K562 (cell line): Measurements from ENCODE around the gene HSD17B1. TPM values are rescaled to one million over a fixed set of nuclear protein-coding genes. Genes with fewer than 3 reads are reported as not detected.

Source experiments
- ATF1 ChIP-seq, 2 experiments: fragments of 450-650 bp in 1 of 2; IDR thresholded peaks; 2 replicates each; pipeline ENCODE4 v1.6.1; 2016; ENCODE audit warnings: missing compliant biosample characterization in 1 of 2, missing genetic modification characterization in 1 of 2
- BMI1 ChIP-seq: fragments of 150-350 bp; IDR thresholded peaks from 2 replicates; pipeline ENCODE4 v1.6.1; 2014; ENCODE audit warnings: low read length
- CBFA2T3 ChIP-seq: fragments of 450-650 bp; IDR thresholded peaks from 2 replicates; pipeline ENCODE4 v1.6.1; 2017
- CBX3 ChIP-seq, 2 experiments: IDR thresholded peaks; 1 replicate in 1 of 2; 2 replicates in 1 of 2; pipeline ENCODE4 v1.6.1; 2012; ENCODE audit warnings: inconsistent platforms in 2 of 2, low read length in 2 of 2, borderline replicate concordance in 1 of 2, control low read depth in 1 of 2
- FOS ChIP-seq: IDR thresholded peaks from 3 replicates; pipeline ENCODE4 v1.6.1; 2011; ENCODE audit not compliant: insufficient read length; ENCODE audit errors: extremely low read depth
- FOXK2 ChIP-seq, 2 experiments: fragments of 450-650 bp; IDR thresholded peaks in 1 of 2; conservative IDR thresholded peaks in 1 of 2; 2 replicates each; pipeline ENCODE4 v1.6.1; 2016; ENCODE audit warnings: low read depth in 2 of 2, mild to moderate bottlenecking in 1 of 2
- JUND ChIP-seq, 2 experiments: IDR thresholded peaks; 2 replicates in 1 of 2; 3 replicates in 1 of 2; pipeline ENCODE4 v1.6.1; 2011; ENCODE audit warnings: borderline replicate concordance in 2 of 2, low read depth in 2 of 2, low read length in 2 of 2, improper control_type of control experiment in 1 of 2, missing biosample characterization in 1 of 2, missing genetic modification characterization in 1 of 2, missing genetic modification reagents in 1 of 2
- NCOR1 ChIP-seq: fragments of 450-650 bp; IDR thresholded peaks from 2 replicates; pipeline ENCODE4 v1.6.1; 2016; ENCODE audit warnings: mild to moderate bottlenecking, moderate library complexity
- RB1 ChIP-seq: fragments of 450-650 bp; IDR thresholded peaks from 2 replicates; pipeline ENCODE4 v1.6.1; 2017; ENCODE audit warnings: low read depth, mild to moderate bottlenecking
- RBFOX2 ChIP-seq: fragments of 200-400 bp; formaldehyde crosslinking; IDR thresholded peaks from 2 replicates; pipeline ENCODE4 v1.6.1; 2017; ENCODE audit warnings: low read depth, mild to moderate bottlenecking, low read length, moderate library complexity
- RCOR1 ChIP-seq, 2 experiments: IDR thresholded peaks; 2 replicates each; pipeline ENCODE4 v1.6.1; 2012; ENCODE audit warnings: low read depth in 2 of 2, low read length in 2 of 2, borderline replicate concordance in 1 of 2, improper control_type of control experiment in 1 of 2
- SOX6 ChIP-seq: fragments of 450-650 bp; IDR thresholded peaks from 2 replicates; pipeline ENCODE4 v1.6.1; 2014; ENCODE audit warnings: mild to moderate bottlenecking
- TAF9B ChIP-seq: fragments of 450-650 bp; IDR thresholded peaks from 2 replicates; pipeline ENCODE4 v1.6.1; 2018; ENCODE audit warnings: mild to moderate bottlenecking; ENCODE audit not compliant: partially characterized antibody
- TBP ChIP-seq: optimal IDR thresholded peaks from 2 replicates; pipeline ENCODE3; 2011; ENCODE audit warnings: low read depth, low read length, improper control_type of control experiment
- ZNF3 ChIP-seq: fragments of 250-450 bp; sonication (Bioruptor Pico); IDR thresholded peaks from 2 replicates; pipeline ENCODE4 v1.5.0; 2021; ENCODE audit warnings: mild to moderate bottlenecking, moderate library complexity
- ZNF57 ChIP-seq: fragments of 450-650 bp; formaldehyde crosslinking; IDR thresholded peaks from 2 replicates; pipeline ENCODE4 v1.4.0; 2020; ENCODE audit warnings: mild to moderate bottlenecking, moderate library complexity
- polyA plus RNA-seq, 8 experiments: library from polyadenylated mRNA; depleted of rRNA in 4 of 8; stranded (reverse) in 5 of 8; unstranded in 3 of 8; fragments of >200 nt; fragmentation: Nextera tagmentation in 2 of 8; fragmentation: Illumina TruSeq in 1 of 8; extraction: Ambion mirVana in 2 of 8; extraction: Trizol in 1 of 8; gene quantifications; 2 replicates each; pipeline versions ENCODE4 v1.2.1 to v1.2.3, GENCODE V29; 2011 to 2014; ENCODE audit warnings: inconsistent platforms in 1 of 8, missing spikeins in 1 of 8
- total RNA-seq, 7 experiments: library from RNA; depleted of rRNA in 6 of 7; stranded (reverse); fragments of >200 nt in 6 of 7; fragmentation: Illumina TruSeq in 2 of 7; extraction: Trizol in 2 of 7; gene quantifications; 2 replicates each; pipeline versions ENCODE4 v1.2.1 to v1.2.3, GENCODE V29; 2011 to 2021; ENCODE audit warnings: low replicate concordance in 1 of 7
- TF ChIP-seq, protein P1 (sequence below): sonication (generic); formaldehyde crosslinking; IDR thresholded peaks from 2 replicates; pipeline ENCODE4 v1.8.0; 2023; ENCODE audit warnings: missing genetic modification reagents, mild to moderate bottlenecking, borderline replicate concordance
- TF ChIP-seq, protein P2 (sequence below): fragments of 450-650 bp; formaldehyde crosslinking; IDR thresholded peaks from 2 replicates; pipeline ENCODE4 v1.4.0; 2020; ENCODE audit warnings: mild to moderate bottlenecking, mixed read lengths
- TF ChIP-seq, protein P3 (sequence below): IDR thresholded peaks from 2 replicates; pipeline ENCODE4 v1.6.1; 2014; ENCODE audit warnings: antibody characterized with exemption

The HSD17B1 gene
- total and polyA plus RNA-seq, 9 of the 15 experiments (the other 6 are each of a cell fraction or from before 2014, with no cell fraction given), result 0.55 to 21.1 (median 3.6) TPM

DNA sequence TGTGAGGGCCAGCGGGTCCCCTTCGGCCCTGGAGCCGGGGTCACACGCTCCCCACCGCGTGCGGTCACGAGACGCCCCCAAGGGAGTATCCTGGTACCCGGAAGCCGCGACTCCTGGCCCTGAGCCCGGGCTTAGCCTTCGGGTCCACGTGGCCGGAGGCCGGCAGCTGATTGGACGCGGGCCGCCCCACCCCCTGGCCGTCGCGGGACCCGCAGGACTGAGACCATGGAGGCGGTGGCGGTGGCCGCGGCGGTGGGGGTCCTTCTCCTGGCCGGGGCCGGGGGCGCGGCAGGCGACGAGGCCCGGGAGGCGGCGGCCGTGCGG lies 16.7 kb upstream of the HSD17B1 start, which contains the start of gene NAGLU (continued):
- TF ChIP-seq ATF1 (CRISPR knock-in tag; IDR thresholded peaks at IDR 0.05) (no peak), ATF1 (tag; IDR thresholded peaks at IDR 0.05) (0 out of 2 replicates have a peak, but pooled peaks have one; percentile 2), FOS (peak; percentile 57), TBP (peak; percentile 72), ZNF57 (CRISPR knock-in tag) (no peak), RCOR1 (IDR thresholded peaks at IDR 0.05; ENCODE audit: borderline replicate concordance in 1 of 2, low read depth in 2 of 2, low read length in 2 of 2) (no peak; a peak in 1 of 4 replicates), SOX6 (peak; percentile 24; the same call in 1 of the 2 replicates), CBX3 (IDR thresholded peaks at IDR 0.05; ENCODE audit: borderline replicate concordance in 1 of 2, low read length in 2 of 2) (peak in 1 of 2 experiments; percentile 28; a peak in 1 of 3 replicates), ZNF3 (CRISPR knock-in tag) (no peak), BMI1 (no peak), NCOR1 (0 out of 2 replicates have a peak, but pooled peaks have one; percentile 2), TAF9B (peak; percentile 30), FOXK2 (conservative IDR thresholded peaks at IDR 0.05 in 1 of 2, IDR thresholded peaks at IDR 0.05 in 1 of 2; ENCODE audit: low read depth in 2 of 2) (peak in 1 of 2 experiments; percentile 41; a peak in 2 of 4 replicates), RBFOX2 (peak; percentile 92), RB1 (peak; percentile 79; the same call in 1 of the 2 replicates), CBFA2T3 (0 out of 2 replicates have a peak, but pooled peaks have one; percentile 20), JUND (IDR thresholded peaks at IDR 0.05; ENCODE audit: borderline replicate concordance, low read depth, low read length) (peak; percentile 16; the same call in 1 of the 2 replicates), JUND (tag; IDR thresholded peaks at IDR 0.05; ENCODE audit: borderline replicate concordance, low read depth, low read length) (no peak)
- TF ChIP-seq, protein P1, sequence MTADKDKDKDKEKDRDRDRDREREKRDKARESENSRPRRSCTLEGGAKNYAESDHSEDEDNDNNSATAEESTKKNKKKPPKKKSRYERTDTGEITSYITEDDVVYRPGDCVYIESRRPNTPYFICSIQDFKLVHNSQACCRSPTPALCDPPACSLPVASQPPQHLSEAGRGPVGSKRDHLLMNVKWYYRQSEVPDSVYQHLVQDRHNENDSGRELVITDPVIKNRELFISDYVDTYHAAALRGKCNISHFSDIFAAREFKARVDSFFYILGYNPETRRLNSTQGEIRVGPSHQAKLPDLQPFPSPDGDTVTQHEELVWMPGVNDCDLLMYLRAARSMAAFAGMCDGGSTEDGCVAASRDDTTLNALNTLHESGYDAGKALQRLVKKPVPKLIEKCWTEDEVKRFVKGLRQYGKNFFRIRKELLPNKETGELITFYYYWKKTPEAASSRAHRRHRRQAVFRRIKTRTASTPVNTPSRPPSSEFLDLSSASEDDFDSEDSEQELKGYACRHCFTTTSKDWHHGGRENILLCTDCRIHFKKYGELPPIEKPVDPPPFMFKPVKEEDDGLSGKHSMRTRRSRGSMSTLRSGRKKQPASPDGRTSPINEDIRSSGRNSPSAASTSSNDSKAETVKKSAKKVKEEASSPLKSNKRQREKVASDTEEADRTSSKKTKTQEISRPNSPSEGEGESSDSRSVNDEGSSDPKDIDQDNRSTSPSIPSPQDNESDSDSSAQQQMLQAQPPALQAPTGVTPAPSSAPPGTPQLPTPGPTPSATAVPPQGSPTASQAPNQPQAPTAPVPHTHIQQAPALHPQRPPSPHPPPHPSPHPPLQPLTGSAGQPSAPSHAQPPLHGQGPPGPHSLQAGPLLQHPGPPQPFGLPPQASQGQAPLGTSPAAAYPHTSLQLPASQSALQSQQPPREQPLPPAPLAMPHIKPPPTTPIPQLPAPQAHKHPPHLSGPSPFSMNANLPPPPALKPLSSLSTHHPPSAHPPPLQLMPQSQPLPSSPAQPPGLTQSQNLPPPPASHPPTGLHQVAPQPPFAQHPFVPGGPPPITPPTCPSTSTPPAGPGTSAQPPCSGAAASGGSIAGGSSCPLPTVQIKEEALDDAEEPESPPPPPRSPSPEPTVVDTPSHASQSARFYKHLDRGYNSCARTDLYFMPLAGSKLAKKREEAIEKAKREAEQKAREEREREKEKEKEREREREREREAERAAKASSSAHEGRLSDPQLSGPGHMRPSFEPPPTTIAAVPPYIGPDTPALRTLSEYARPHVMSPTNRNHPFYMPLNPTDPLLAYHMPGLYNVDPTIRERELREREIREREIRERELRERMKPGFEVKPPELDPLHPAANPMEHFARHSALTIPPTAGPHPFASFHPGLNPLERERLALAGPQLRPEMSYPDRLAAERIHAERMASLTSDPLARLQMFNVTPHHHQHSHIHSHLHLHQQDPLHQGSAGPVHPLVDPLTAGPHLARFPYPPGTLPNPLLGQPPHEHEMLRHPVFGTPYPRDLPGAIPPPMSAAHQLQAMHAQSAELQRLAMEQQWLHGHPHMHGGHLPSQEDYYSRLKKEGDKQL (CRISPR knock-in tag), result no peak
- TF ChIP-seq, protein P2, sequence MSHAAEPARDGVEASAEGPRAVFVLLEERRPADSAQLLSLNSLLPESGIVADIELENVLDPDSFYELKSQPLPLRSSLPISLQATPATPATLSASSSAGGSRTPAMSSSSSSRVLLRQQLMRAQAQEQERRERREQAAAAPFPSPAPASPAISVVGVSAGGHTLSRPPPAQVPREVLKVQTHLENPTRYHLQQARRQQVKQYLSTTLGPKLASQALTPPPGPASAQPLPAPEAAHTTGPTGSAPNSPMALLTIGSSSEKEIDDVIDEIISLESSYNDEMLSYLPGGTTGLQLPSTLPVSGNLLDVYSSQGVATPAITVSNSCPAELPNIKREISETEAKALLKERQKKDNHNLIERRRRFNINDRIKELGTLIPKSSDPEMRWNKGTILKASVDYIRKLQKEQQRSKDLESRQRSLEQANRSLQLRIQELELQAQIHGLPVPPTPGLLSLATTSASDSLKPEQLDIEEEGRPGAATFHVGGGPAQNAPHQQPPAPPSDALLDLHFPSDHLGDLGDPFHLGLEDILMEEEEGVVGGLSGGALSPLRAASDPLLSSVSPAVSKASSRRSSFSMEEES (CRISPR knock-in tag), result peak; percentile 91
- TF ChIP-seq, protein P3, sequence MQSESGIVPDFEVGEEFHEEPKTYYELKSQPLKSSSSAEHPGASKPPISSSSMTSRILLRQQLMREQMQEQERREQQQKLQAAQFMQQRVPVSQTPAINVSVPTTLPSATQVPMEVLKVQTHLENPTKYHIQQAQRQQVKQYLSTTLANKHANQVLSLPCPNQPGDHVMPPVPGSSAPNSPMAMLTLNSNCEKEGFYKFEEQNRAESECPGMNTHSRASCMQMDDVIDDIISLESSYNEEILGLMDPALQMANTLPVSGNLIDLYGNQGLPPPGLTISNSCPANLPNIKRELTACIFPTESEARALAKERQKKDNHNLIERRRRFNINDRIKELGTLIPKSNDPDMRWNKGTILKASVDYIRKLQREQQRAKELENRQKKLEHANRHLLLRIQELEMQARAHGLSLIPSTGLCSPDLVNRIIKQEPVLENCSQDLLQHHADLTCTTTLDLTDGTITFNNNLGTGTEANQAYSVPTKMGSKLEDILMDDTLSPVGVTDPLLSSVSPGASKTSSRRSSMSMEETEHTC, result peak; percentile 97
